Activated naive CD4-positive, alpha-beta T cell (primary cell): ENCODE results near the gene CATSPER3.
"Not testable (repeated sequence)": the region's sequence is repeated elsewhere in the genome, so short reads cannot be mapped to it uniquely, and the experiment has no call there.

Experiments used
- DNase-seq, 4 experiments: peaks; one replicate each; lab custom pipeline; 2025; lab: John Stamatoyannopoulos, UW

CATSPER3 gene

GRCh38 chr5:134975078-134975715 is 7.5 kb downstream of the CATSPER3 start:
- DNase-seq, result no peak

GRCh38 chr5:134975843-134976242 is 8.1 kb downstream of the CATSPER3 start:
- no peak for DNase-seq

DNA sequence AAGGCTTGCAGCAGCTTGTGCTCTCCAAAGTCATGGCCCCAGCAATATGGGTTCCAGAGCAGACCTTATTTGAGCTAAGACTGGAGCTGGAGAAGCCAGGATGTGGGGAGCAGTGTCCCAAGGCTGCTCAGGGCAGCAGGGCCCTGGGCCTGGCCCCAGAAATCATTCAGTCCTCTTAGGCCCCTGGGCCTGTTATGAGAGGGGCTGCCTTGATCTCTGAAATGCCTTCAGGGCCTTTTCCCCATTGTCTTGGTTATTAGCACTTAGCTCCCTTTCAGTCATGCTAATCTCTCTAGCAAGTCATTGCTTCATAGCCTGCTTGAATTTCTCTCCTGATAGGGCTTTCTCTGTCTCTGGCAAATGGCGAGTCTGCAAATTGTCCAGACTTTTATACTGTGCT is 9.1 kb downstream of the CATSPER3 start:
- no peak for DNase-seq

GRCh38 chr5:134979416-134979815 is 11.7 kb downstream of the CATSPER3 start:
- DNase-seq, result no peak

GRCh38 chr5:134982230-134982629 is 14.5 kb downstream of the CATSPER3 start:
- no peak for DNase-seq

GRCh38 chr5:134989266-134989830 is 21.6 kb downstream of the CATSPER3 start:
- no peak for DNase-seq

- not testable (repeated sequence) for DNase-seq
Observed at GRCh38 chr5:134990183-134990582, 22.5 kb downstream of the CATSPER3 start.

GRCh38 chr5:134992148-134992547 is 24.4 kb downstream of the CATSPER3 start:
- DNase-seq, result no peak

DNA sequence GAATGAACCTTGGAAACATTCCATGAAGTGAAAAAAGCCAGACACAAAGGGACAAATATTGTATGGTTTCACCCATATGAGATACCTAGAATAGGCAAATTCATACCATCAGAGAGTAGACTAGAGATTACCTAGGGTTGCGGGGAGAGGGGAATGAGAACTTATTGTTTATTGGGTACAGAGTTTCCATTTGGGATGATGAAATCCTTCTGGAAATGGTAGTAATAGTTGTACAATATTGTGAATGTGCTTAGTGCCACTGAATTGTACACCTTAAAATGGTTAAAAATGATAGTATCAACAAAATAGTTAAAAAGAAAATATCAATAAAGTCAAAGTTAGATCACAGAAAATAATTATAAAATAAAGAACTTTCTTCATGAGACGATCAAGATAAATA is 25.5 kb downstream of the CATSPER3 start:
- DNase-seq, result no peak

DNA sequence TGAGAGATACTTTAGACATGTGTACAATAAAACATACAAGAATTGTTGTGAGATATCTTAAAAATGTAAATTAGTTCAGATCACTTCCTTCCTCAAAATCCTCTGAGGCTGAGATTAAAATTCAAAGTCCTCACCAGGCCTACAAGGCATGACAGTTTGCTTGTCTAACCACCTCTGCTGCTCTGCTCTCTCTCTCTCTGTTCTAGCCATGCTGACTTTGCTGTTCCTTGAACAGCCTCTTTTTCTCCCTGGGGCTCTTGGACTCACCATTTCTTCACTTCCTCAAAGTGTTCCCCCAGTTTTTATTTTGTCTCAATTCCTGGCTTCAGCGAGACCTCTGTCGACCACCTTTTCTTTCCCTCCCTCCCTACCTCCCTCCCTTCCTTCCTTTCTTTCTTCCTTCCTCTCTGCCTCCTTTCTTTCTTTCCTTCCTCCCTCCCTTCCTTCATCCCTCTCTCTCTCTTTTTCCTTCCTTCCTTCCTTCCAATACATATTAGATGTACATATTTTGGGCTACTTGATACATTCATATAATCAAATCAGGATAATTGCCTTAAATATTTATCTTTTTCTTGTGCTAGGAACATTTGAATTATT is 27.0 kb downstream of the CATSPER3 start:
- DNase-seq, result no peak

DNA sequence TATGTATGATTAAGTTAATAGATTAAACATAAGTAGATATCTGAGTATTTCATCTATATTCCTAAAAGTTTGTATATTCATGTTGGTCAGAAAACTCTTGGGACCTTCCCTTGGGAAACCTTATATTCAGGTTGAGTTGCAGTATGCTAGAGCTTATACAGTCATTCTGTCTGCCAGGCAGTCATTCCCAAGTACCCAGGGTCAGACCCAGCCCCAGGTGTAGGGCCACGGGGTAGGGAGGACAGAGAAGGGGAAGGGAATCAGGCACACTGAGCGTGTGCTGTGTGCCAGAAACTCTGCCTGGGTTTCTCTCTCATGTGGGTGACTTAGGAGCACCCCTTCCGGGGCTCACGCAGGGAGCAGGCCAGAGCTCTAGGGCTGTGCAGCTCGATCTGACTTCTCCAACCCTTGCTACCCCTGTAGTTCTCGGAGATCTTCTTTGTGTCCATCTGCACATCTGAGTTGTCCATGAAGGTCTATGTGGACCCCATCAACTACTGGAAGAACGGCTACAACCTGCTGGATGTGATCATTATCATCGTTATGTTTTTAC is 28.2 kb downstream of the CATSPER3 start:
- DNase-seq, result no peak

DNA sequence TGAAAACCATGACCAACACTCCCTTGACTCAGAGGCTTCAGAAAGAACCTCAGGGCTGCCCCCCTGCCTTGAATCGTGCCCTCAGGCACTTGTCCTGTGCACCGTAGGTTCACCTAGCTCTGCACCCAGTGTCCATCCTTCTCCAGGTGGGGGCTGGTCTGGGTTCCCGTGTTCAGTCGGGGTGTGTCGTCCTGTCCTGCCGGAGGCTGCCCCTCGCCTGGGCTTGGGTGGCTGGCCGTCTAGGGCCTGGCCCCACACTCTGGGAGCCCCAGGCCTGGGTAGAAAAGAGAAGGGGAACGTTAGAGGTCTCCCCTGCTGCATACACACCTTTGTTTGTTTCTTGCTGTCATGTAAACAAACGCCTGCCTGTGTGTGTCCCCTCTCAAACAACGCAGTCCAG is 29.3 kb downstream of the CATSPER3 start:
- no peak for DNase-seq

DNA sequence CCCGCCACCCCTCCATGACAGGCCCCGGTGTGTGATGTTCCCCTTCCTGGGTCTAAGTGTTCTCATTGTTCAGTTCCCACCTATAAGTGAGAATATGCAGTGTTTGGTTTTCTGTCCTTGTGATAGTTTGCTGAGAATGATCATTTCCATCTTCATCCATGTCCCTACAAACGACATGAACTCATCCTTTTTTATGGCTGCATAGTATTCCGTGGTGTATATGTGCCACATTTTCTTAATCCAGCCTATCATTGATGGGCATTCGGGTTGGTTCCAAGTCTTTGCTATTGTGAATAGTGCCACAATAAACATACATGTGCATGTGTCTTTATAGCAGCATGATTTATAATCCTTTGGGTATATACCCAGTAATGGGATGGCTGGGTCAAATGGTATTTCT is 30.4 kb downstream of the CATSPER3 start:
- DNase-seq, result not testable (repeated sequence)

GRCh38 chr5:135004376-135004775 is 36.7 kb downstream of the CATSPER3 start:
- DNase-seq, result no peak

DNA sequence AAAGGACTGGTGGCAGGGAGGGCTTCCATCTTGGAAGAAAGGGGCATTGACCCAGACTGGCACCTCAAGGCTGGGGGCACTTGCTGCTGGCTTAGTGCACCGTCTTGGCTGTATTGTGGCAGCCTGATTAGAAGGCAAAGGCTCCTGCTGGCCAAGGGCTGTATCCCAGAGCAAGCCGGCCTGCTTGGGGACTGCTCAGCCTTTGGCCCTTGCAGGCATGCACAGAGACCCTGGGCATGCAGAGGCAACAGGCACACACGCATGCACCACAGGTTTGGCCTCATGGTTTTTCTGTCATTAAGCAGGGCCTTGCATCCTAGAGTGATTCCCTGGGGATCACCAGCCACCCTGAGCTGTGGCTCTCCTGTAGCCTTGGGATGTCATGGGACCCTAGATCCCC is 37.4 kb downstream of the CATSPER3 start:
- DNase-seq, result no peak

DNA sequence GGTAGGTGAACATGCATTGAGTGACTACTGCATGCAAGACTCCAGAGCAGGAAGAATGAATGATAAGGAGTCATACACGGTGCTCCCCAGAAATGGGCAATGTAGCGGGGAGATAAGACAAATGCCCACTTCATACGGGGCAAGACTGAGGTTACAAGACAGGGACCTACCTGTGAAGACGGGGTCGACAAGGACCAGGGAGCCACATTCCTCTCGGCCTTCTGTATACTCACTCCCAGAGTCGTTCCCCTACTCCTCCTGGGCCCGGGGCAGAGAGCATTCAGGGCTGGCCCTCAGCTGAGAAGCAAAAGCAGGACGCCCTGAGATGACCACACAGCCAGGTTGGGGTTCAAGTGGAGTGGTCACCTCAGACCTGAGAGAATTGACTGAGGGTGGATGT is 39.6 kb downstream of the CATSPER3 start:
- DNase-seq, result no peak

- DNase-seq, result no peak
Observed at GRCh38 chr5:135007749-135008363, 40.1 kb downstream of the CATSPER3 start.

DNA sequence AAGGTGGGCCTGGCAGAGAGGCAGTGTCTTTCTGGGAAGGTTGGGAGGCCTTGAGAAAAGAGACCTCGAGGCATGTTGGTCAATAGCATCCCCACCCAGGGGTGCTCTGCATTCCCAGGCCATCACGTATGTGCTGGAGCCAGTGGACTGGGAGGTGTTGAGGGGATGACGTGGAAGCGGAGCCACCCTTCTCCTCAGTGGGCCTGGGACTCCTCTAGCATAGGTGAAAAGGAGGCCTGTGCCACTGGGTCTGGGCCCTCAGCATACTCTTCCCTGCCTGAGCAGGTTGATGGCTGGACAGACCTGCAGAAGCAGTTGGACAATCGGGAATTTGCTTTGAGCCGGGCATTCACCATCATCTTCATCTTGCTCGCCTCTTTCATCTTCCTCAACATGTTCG is 40.8 kb downstream of the CATSPER3 start:
- DNase-seq, result no peak

GRCh38 chr5:135008981-135009735 is 41.5 kb downstream of the CATSPER3 start:
- no peak for DNase-seq

- DNase-seq, result no peak
Observed at GRCh38 chr5:135009736-135010501, 42.2 kb downstream of the CATSPER3 start.
